Muscle layer of colon (tissue), 2 donors: ENCODE measurements around the gene ZCCHC17.

Source experiments
- H3K27ac ChIP-seq: one replicate; pipeline ENCODE4 v1.7.0; 2013; ENCODE audit warnings: low read depth, mild to moderate bottlenecking, low read length, moderate library complexity
- H3K27me3 ChIP-seq, 2 donors: one replicate each; pipeline ENCODE4 v1.7.0; 2013; ENCODE audit warnings: low read length in 2 of 2, mild to moderate bottlenecking in 2 of 2; ENCODE audit not compliant: insufficient read depth in 2 of 2, control insufficient read depth in 1 of 2
- H3K36me3 ChIP-seq: one replicate; pipeline ENCODE4 v1.7.0; 2013; ENCODE audit warnings: mild to moderate bottlenecking, low read length; ENCODE audit not compliant: insufficient read depth
- H3K4me1 ChIP-seq: one replicate; pipeline ENCODE4 v1.7.0; 2013; ENCODE audit warnings: mild to moderate bottlenecking, low read length; ENCODE audit not compliant: insufficient read depth
- H3K4me3 ChIP-seq, 2 donors: one replicate each; pipeline ENCODE4 v1.7.0; 2013; ENCODE audit warnings: low read length in 2 of 2, low read depth in 1 of 2, mild to moderate bottlenecking in 1 of 2, moderate library complexity in 1 of 2
- H3K9ac ChIP-seq: one replicate; pipeline ENCODE4 v1.7.0; 2013; ENCODE audit warnings: low read length
- H3K9me3 ChIP-seq: one replicate; pipeline ENCODE4 v1.7.0; 2013; ENCODE audit warnings: mild to moderate bottlenecking, low read length
- donor health status: abdominal sarcoma.
- donor health status: Adenocarcinoma of cecum.

Gene ZCCHC17

DNA sequence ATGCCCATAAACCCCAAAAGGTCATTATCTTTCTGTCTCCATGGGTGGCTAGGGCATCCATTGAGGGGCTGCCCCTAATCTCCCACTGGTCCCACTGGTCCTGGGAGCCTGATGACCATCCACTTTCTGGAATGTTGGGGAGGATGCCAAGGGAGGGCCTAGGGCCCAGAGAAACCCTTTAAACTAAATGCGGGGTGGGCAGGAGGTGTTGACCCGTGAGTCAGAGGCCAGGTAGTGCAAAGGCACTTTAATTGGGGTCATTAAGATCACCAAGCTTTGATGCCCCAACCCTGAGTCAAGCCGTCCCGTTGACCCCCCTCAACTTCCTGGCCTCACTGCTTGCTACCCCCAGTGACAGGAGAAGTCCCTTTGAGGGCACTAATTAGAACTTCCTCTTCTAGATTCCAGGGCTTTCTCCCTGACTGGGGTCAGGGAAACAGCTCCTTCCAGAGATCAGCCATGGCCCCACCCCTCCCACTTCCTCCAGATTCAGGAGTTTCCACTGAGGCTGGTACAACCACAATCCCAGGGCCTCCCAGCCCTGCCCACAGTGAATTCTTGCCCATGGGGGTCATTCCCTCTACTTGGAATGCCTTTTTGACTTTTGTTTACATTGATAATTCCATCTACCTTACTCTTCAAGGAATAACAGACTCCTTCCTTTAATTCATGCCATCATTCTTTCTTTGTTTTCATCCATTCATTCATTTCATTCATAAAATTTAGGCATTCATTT lies 100.7 kb downstream of the ZCCHC17 start:
- H3K36me3 ChIP-seq, result no peaks in the 10 kb centered on the region
- H3K27me3 ChIP-seq, result peaks cover 0 to 4% of the 10 kb centered on the region in 2 donors
- H3K9me3 ChIP-seq, result no peaks in the 10 kb centered on the region
- peaks cover 4% of the 10 kb centered on the region for H3K4me1 ChIP-seq
- H3K9ac ChIP-seq, result no peak overlapping the region
- no peak overlapping the region for H3K4me3 ChIP-seq
- no peak overlapping the region for H3K27ac ChIP-seq

DNA sequence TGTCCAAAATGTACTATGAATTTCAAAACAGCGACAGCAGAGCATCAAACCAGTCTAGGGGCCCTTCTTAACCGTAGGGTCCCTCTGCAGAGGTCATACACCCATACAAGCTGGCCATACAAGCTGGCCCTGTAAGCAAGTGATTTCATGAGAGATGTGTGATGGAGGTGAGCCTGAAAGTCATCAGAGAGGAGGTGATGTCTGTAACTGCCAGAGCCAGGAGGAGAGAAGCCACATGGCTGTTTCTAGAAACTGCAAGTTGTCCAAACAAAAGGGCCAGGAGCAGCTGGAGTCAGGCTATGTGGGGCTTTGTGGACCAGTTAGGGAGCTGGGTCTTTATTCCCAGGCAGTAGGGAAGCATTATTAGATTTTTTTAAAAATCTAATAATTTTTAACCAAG lies 101.4 kb downstream of the ZCCHC17 start:
- Histone ChIP-seq H3K4me3 (no peak overlapping the region), H3K27me3 (peaks cover 0 to 4% of the 10 kb centered on the region in 2 donors), H3K27ac (no peak overlapping the region), H3K9ac (no peak overlapping the region), H3K4me1 (peaks cover 4% of the 10 kb centered on the region), H3K9me3 (no peaks in the 10 kb centered on the region), H3K36me3 (no peaks in the 10 kb centered on the region)

DNA sequence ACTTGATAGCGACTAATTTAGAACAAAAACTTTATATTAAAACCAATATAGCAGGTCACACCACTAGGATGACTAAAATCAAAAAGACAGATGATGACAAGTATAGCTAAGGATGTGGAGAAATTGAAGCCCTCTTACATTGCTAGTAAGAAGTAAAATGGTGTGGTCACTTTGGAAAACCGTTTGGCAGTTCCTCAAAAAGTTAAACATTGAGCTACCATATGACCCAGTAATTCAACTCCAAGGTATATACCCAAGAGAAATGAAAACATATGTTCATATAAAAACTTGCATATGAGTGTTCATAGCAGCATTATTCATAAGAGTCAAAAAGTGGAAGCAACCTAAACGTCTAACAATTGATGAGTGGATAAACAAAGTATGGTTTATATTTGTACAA lies 103.1 kb downstream of the ZCCHC17 start:
- no peaks in the 10 kb centered on the region for H3K36me3 ChIP-seq
- H3K9ac ChIP-seq, result no peak overlapping the region
- no peak overlapping the region for H3K27ac ChIP-seq
- H3K9me3 ChIP-seq, result no peaks in the 10 kb centered on the region
- H3K4me3 ChIP-seq, result no peak overlapping the region
- H3K27me3 ChIP-seq, result no peaks in the 10 kb centered on the region
- no peaks in the 10 kb centered on the region for H3K4me1 ChIP-seq

DNA sequence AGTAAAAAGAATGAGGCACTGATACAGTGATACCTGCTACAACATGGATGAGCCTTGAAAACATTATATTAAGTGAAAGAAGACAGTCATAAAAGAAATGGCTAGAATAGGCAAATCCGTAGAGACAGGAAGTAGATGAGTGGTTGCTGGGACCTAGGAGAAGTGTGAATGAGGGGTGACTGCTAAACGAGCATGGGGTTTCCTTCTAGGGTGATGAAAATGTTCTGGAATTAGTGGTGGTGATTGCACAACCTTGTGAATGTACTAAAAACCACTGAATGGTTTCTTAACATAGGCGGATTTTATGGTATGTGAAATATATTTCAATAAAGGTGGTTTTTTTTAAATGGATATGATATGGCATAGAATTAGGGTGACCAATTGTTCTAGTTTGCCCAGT lies 103.6 kb downstream of the ZCCHC17 start:
- Histone ChIP-seq H3K27me3 (no peaks in the 10 kb centered on the region), H3K27ac (no peak overlapping the region), H3K4me1 (no peaks in the 10 kb centered on the region), H3K4me3 (no peak overlapping the region), H3K9ac (no peak overlapping the region), H3K36me3 (no peaks in the 10 kb centered on the region), H3K9me3 (no peaks in the 10 kb centered on the region)

DNA sequence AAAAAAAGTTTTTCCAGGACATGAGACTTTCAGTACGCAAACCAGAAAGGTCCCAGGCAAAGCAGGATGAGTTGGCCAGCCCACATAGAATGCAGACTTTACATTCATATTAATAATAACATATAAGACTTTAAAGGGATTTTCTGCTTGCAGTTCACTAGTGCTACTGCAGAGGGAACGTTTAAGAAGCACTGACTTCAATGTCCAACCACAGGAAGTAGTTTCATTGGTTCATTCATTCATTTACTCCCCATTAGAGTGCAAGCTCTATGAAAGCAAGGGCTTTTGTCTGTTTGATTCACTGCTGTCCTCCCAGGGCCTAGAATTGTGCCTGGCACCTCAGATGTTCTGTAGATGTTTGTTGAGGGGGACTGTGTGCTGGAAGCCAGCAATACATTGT lies 104.4 kb downstream of the ZCCHC17 start:
- Histone ChIP-seq H3K27ac (no peak overlapping the region), H3K9me3 (no peaks in the 10 kb centered on the region), H3K4me1 (no peaks in the 10 kb centered on the region), H3K36me3 (no peaks in the 10 kb centered on the region), H3K4me3 (no peak overlapping the region), H3K9ac (no peak overlapping the region), H3K27me3 (no peaks in the 10 kb centered on the region)

DNA sequence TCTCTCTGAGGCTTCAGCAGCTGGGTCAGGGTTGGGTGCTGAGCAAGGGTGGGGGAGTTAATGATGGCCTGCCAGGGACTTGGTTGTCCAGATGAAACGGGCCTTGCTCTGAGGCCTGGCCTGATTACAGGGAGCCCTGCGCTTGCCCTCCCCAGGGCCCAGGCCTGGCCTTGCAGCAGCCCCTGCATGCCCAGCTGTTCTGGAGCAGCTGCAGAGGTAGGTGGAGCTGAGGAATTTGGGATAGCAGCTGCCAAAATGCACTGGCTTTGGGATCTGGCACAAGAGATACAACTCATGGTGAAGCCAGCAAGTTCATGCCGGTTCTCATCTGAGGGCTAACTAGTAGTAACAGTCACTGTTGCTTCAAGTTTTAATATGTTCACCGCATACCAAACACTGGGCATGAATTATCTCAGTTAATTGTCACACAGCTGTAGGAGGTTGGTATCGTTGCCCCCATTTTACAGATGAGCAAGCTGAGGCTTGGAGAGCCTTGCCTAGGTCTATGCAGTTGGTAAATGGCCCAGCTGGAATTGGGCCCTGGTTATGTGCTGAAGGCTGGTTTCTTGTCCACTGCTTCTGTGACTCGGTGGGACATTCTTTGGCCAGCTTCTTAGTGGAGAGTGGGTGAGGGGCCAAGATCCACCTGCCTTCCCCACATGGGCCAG lies 108.9 kb downstream of the ZCCHC17 start:
- Histone ChIP-seq H3K4me3 (no peak overlapping the region), H3K36me3 (no peaks in the 10 kb centered on the region), H3K9ac (no peak overlapping the region), H3K27ac (no peak overlapping the region), H3K4me1 (no peaks in the 10 kb centered on the region), H3K27me3 (peaks cover 6 to 10% of the 10 kb centered on the region in 2 donors), H3K9me3 (no peaks in the 10 kb centered on the region)

DNA sequence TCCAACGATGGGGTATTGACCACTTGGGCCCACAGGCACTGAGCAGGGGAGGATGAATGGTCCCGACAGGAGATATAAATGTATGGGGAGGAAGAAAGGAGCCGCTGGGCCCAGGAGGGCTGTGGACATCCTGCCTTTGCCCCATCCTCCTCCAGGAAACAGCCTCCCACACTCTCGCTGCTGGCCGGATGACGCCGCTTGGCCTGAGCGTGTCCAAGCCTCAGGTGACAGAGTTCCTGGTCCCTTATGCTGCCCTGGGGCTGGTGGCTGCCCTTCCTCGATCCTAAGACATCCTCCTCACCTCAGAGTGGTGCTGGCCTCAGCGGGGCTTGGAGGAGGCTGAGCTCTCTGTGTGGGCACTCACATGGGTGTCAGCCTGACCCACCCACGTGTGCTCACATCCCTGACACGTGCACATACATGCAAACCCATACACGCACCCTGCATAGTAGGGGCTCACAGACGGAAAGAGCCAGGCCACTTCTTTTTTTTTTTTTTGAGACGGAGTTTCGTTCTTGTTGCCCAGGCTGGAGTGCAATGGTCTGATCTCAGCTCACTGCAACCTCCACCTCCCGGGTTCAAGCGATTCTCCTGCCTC lies 110.3 kb downstream of the ZCCHC17 start:
- Histone ChIP-seq H3K27me3 (peaks cover 19 to 24% of the 10 kb centered on the region in 2 donors), H3K4me1 (no peaks in the 10 kb centered on the region), H3K36me3 (no peaks in the 10 kb centered on the region), H3K4me3 (no peak overlapping the region), H3K9ac (no peak overlapping the region), H3K9me3 (no peaks in the 10 kb centered on the region), H3K27ac (no peak overlapping the region)

DNA sequence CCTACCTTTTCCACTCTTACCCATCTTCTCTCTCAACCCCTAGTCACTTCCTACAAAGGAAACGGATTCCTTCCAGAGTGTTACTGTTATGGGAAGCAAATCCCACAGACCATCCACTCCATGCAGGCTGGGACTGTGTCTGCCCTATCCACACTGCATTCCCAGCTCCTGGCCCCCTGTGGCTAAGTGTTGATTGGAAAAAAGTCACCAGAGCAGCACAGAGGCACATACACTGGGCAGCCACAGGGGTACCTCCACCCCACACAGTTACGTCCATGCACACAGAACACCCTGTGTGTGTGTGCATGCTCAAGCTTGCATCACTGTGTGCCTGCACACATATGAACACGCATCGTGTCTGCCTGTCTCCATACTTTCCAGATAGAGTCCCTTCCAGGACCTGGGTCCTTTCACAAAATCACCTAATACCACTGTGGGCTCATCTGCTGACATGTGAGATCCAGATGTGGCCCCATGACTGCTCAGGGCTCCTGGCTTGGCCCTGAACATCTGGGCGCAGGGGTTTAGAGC lies 112.0 kb downstream of the ZCCHC17 start:
- no peaks in the 10 kb centered on the region for H3K4me1 ChIP-seq
- no peaks in the 10 kb centered on the region for H3K9me3 ChIP-seq
- no peak overlapping the region for H3K27ac ChIP-seq
- no peak overlapping the region for H3K4me3 ChIP-seq
- no peaks in the 10 kb centered on the region for H3K36me3 ChIP-seq
- no peak overlapping the region for H3K9ac ChIP-seq
- peaks cover 26 to 40% of the 10 kb centered on the region in 2 donors for H3K27me3 ChIP-seq

DNA sequence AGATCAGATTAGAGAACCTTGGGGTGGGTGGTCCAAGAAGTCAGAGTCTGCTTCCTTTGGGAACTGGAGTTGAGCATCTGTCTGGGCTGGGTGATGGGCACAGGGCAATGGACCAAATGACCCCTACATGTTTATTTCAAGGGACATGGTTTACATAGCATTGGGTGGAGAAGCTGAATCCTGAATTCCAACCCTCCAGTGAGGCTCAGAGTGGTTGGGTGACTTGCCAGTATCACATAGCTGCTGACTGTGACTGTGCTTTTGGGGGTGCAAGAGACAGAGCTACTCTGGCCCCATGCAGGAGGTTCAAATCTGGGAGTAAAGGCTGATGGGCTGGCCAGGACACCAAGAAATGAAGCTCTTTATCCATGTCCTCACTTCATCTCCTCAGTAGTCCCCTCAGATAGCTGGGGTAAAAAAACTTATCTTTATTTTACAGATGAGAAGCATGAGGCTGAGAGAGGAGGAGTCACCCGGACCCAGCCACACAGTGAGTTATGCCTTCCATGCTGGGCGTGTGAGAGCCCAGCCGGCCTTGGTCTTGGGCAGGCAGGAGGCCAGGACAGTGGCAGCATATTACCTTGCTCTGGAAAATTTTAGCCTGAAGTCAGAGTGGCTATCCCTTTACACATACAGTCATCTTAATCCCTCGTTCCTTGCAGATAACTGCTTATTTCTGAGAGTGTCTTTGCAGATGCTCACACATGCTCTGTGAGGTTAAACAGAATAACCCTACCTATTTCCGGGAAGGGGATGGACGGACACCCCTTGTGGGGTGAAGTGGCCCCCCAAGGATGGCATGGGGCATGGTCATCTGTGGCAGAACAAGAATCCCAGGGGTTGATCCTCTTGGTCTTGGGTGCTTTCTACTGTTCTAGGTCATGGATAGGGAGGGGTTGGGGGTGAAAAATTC lies 113.4 kb downstream of the ZCCHC17 start:
- Histone ChIP-seq H3K4me1 (no peaks in the 10 kb centered on the region), H3K4me3 (no peak overlapping the region), H3K36me3 (no peaks in the 10 kb centered on the region), H3K27ac (no peak overlapping the region), H3K9me3 (no peaks in the 10 kb centered on the region), H3K9ac (no peak overlapping the region), H3K27me3 (peaks cover 26 to 53% of the 10 kb centered on the region in 2 donors)

DNA sequence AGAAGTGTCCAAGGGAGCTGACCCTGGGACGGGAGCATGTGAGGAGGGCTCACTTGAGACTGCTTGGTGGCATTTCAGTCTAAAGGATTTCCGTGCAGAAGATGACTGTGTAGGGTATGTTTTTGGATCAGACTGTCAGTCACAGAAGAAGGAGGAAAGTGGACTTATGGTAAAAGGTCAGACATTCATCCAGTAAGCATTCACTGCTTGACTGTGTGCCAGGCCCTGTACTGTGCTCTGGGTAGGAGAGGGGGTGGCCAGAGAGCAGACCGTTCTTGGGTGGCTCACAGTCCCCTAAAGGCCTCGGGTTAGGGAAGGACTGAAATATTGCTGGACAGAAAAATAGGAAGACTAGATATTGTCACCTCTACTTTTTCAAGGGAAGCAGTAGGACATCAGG lies 114.0 kb downstream of the ZCCHC17 start:
- H3K9ac ChIP-seq, result no peak overlapping the region
- no peak overlapping the region for H3K27ac ChIP-seq
- no peaks in the 10 kb centered on the region for H3K4me1 ChIP-seq
- H3K27me3 ChIP-seq, result peaks cover 26 to 56% of the 10 kb centered on the region in 2 donors
- H3K4me3 ChIP-seq, result no peak overlapping the region
- no peaks in the 10 kb centered on the region for H3K9me3 ChIP-seq
- H3K36me3 ChIP-seq, result no peaks in the 10 kb centered on the region

DNA sequence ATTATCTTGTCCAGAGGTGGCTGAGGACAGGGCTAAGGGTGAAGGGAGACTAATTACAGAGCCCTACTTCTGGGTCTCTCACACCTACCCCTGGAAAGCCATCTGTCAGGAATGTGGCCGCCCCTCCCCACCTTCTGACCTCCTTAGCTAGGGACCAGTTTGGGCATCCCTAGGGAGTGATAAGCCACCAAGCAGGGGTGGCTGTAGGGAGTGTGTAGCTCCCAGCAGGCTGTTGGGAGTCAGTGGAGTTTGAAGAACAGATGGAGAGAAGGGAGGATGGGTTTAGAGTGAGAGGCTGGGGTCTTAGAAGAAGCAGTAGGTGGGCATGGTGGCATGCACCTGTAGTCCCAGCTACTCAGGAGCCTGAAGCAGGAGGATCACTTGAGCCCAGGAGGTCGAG lies 115.4 kb downstream of the ZCCHC17 start:
- peaks cover 26 to 56% of the 10 kb centered on the region in 2 donors for H3K27me3 ChIP-seq

More for the DNA sequence above, 115.4 kb downstream of the ZCCHC17 start:
- Histone ChIP-seq H3K36me3 (no peaks in the 10 kb centered on the region), H3K27ac (no peak overlapping the region), H3K4me3 (no peak overlapping the region), H3K4me1 (no peaks in the 10 kb centered on the region), H3K9me3 (no peaks in the 10 kb centered on the region), H3K9ac (no peak overlapping the region)
